OCI-LY3 (cell line): Measurements from ENCODE around the gene SNX13.

Experiments used
- H2AFZ ChIP-seq: fragments of 200-600, 300-600 bp; shearing (Covaris generic); 2 replicates; pipeline ENCODE4 v1.6.0; 2014; ENCODE audit warnings: antibody characterized with exemption, low read depth, low read length
- H3K27ac ChIP-seq: fragments of 200-600, 300-600 bp; sonication (generic); 2 replicates; pipeline ENCODE4 v1.5.1; 2014; ENCODE audit warnings: mild to moderate bottlenecking, low read length, moderate library complexity, mixed read lengths
- H3K27me3 ChIP-seq: fragments of 200-600, 300-600 bp; sonication (generic); 2 replicates; pipeline ENCODE4 v1.6.1; 2014; ENCODE audit warnings: low read depth, low read length, mixed read lengths
- H3K36me3 ChIP-seq: fragments of 200-600, 300-600 bp; sonication (generic); replicated peaks from 2 replicates; pipeline ENCODE3; 2014; ENCODE audit warnings: low read depth, low read length, mixed read lengths
- H3K4me1 ChIP-seq: fragments of 300-600, 200-600 bp; sonication (generic); 2 replicates; pipeline ENCODE4 v1.6.1; 2014; ENCODE audit warnings: low read length, mixed read lengths
- H3K4me2 ChIP-seq: fragments of 200-600, 300-600 bp; sonication (generic); 2 replicates; pipeline ENCODE4 v1.6.1; 2014; ENCODE audit warnings: low read length, mixed read lengths
- H3K4me3 ChIP-seq: fragments of 300-600, 200-600 bp; sonication (generic); 2 replicates; pipeline ENCODE4 v1.5.1; 2014; ENCODE audit warnings: antibody characterized with exemption, mild to moderate bottlenecking, low read length, moderate library complexity
- H3K79me2 ChIP-seq: fragments of 300-600, 200-600 bp; shearing (Covaris generic); 2 replicates; pipeline ENCODE4 v1.6.1; 2014; ENCODE audit warnings: mild to moderate bottlenecking, low read length, mixed read lengths
- H3K9ac ChIP-seq: fragments of 300-600, 200-600 bp; shearing (Covaris generic); 2 replicates; pipeline ENCODE4 v1.6.0; 2014; ENCODE audit warnings: mild to moderate bottlenecking, low read length, moderate library complexity
- H3K9me3 ChIP-seq: fragments of 200-600, 300-600 bp; shearing (Covaris generic); 2 replicates; pipeline ENCODE4 v1.6.1; 2014; ENCODE audit warnings: low read length, mixed read lengths; ENCODE audit not compliant: insufficient read depth
- H4K20me1 ChIP-seq: fragments of 200-600, 300-600 bp; sonication (generic); 2 replicates; pipeline ENCODE4 v1.6.1; 2016; ENCODE audit warnings: low read length, mixed read lengths; ENCODE audit not compliant: insufficient read depth
- EZH2phosphoT487 ChIP-seq: fragments of 200-600 bp; shearing (Covaris generic); IDR thresholded peaks from 2 replicates; pipeline ENCODE4 v1.6.1; 2018; ENCODE audit warnings: antibody characterized with exemption, mixed run types, low read depth
- TF ChIP-seq, protein P1 (sequence below): fragments of 200-600, 300-600 bp; sonication (generic); IDR thresholded peaks from 2 replicates; pipeline ENCODE4 v1.5.1; 2014; ENCODE audit warnings: antibody characterized with exemption, low read length, low read depth

SNX13 gene

DNA sequence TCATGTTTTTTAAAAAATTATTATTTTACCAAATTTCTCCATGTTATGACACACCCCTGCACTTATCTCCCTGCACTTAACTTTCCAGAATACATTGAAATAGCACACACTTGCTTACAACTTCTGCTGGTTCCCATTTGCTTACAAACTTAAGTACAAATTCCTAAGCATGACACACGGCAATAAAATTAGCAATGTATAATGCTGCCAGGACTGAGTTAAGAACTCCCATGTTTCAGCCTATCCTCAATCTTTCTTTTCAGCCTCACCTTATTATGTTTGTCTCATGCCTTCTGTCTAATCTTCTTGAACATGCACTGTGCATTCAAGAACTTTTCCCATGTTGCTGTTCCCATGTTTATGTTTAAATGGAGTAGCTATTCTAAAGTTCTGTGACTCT is 46.6 kb upstream of the SNX13 start:
- Histone ChIP-seq H3K9ac (no peak overlapping the region), H3K4me3 (no peak overlapping the region), H3K9me3 (no peaks in the 10 kb centered on the region), H3K4me1 (peaks cover 21% of the 10 kb centered on the region), H3K27me3 (no peaks in the 10 kb centered on the region), H4K20me1 (no peaks in the 10 kb centered on the region), H3K27ac (no peak overlapping the region), H3K4me2 (no peak overlapping the region), H3K79me2 (no peaks in the 10 kb centered on the region), H3K36me3 (no peaks in the 10 kb centered on the region), H2AFZ (no peak overlapping the region)
- TF ChIP-seq, protein P1, sequence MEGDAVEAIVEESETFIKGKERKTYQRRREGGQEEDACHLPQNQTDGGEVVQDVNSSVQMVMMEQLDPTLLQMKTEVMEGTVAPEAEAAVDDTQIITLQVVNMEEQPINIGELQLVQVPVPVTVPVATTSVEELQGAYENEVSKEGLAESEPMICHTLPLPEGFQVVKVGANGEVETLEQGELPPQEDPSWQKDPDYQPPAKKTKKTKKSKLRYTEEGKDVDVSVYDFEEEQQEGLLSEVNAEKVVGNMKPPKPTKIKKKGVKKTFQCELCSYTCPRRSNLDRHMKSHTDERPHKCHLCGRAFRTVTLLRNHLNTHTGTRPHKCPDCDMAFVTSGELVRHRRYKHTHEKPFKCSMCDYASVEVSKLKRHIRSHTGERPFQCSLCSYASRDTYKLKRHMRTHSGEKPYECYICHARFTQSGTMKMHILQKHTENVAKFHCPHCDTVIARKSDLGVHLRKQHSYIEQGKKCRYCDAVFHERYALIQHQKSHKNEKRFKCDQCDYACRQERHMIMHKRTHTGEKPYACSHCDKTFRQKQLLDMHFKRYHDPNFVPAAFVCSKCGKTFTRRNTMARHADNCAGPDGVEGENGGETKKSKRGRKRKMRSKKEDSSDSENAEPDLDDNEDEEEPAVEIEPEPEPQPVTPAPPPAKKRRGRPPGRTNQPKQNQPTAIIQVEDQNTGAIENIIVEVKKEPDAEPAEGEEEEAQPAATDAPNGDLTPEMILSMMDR = no peak
- no peak for TF ChIP-seq EZH2phosphoT487

- no peaks in the 10 kb centered on the region for H3K36me3 ChIP-seq
- H3K27ac ChIP-seq = no peak overlapping the region
- H3K4me3 ChIP-seq = no peak overlapping the region
- H3K9me3 ChIP-seq = no peaks in the 10 kb centered on the region
- H3K4me1 ChIP-seq = peaks cover 21% of the 10 kb centered on the region
- no peaks in the 10 kb centered on the region for H3K27me3 ChIP-seq
- no peak overlapping the region for H2AFZ ChIP-seq
- TF ChIP-seq EZH2phosphoT487 = no peak
- TF ChIP-seq, protein P1 = peak; percentile 13; the same call in 1 of the 2 replicates
- H4K20me1 ChIP-seq = no peaks in the 10 kb centered on the region
- no peak overlapping the region for H3K4me2 ChIP-seq
- H3K79me2 ChIP-seq = no peaks in the 10 kb centered on the region
- H3K9ac ChIP-seq = no peak overlapping the region
Observed at GRCh38 chr7:17985473-17986239, 45.4 kb upstream of the SNX13 start.

GRCh38 chr7:17984288-17984687 is 44.0 kb upstream of the SNX13 start:
- Histone ChIP-seq H4K20me1 (no peaks in the 10 kb centered on the region), H3K4me1 (peaks cover 21% of the 10 kb centered on the region), H3K4me3 (no peak overlapping the region), H3K36me3 (no peaks in the 10 kb centered on the region), H3K79me2 (no peaks in the 10 kb centered on the region), H3K9me3 (no peaks in the 10 kb centered on the region), H3K9ac (no peak overlapping the region), H3K4me2 (no peak overlapping the region), H3K27ac (peak overlapping the region; percentile 72; the same call in 1 of the 2 replicates), H2AFZ (no peak overlapping the region), H3K27me3 (no peaks in the 10 kb centered on the region)
- no peak for TF ChIP-seq EZH2phosphoT487
- TF ChIP-seq, protein P1 = peak; percentile 14; the same call in 1 of the 2 replicates

DNA sequence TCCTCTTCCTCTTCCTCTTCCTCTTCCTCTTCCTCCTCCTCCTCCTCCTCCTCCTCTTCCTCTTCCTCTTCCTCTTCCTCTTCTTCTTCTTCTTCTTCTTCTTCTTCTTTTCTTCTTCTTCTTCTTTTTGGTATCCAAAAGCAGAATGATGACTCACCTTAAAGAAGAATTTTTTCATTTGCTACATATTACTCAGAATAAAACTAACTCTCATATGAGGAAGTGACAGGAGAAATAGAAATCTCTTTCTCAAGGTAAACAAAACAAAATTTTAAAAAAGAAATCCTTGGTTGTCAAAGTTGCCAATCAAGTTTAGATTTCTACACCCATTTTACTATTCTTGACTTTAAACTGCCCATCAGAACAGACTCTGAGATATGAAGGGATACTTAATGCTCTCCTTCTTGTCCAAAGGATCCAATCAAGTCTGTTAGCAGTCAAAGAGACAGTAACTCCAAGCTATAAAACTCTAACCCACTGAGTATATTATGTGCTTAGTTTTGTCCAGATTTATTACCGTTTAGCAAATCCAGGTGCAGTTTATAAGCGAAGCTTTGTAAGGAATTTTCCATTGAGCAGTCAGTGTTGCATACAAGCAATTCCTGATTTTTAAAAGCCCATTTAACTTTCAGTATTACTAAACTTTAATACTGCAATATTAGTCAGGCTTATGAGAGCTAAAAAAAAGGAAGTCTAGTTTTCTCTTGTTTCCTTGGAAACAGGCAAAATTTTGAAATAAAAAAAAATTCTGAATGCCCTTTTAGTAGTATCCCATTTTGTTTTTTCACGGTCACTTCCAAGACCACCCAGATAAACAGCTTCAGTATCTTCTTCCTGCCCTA is 43.1 kb upstream of the SNX13 start:
- Histone ChIP-seq H3K4me2 (peak overlapping the region; percentile 20; the same call in 1 of the 2 replicates), H3K36me3 (no peaks in the 10 kb centered on the region), H3K4me3 (no peak overlapping the region), H3K9me3 (no peaks in the 10 kb centered on the region), H4K20me1 (no peaks in the 10 kb centered on the region), H3K9ac (no peak overlapping the region), H3K27me3 (no peaks in the 10 kb centered on the region), H3K4me1 (peaks cover 21% of the 10 kb centered on the region), H2AFZ (no peak overlapping the region), H3K27ac (peak overlapping the region; percentile 72), H3K79me2 (no peaks in the 10 kb centered on the region)
- TF ChIP-seq EZH2phosphoT487 = no peak
- TF ChIP-seq, protein P1 = no peak
